Loucy (cell line): ENCODE results near the gene SCN7A.

ENCODE experiments used
- H2AFZ ChIP-seq: fragments of 200-600 bp; sonication (generic); 2 replicates; pipeline ENCODE4 v1.6.0; 2016; ENCODE audit warnings: antibody characterized with exemption, mild to moderate bottlenecking, low read length, moderate library complexity
- H3F3A ChIP-seq: fragments of 200-600 bp; 2 replicates; pipeline ENCODE4 v1.6.0; 2016; ENCODE audit warnings: antibody characterized with exemption, low read depth, mild to moderate bottlenecking
- H3K27me3 ChIP-seq: fragments of 200-600 bp; sonication (generic); 2 replicates; pipeline ENCODE4 v1.6.1; 2014; ENCODE audit warnings: low read length, mild to moderate bottlenecking; ENCODE audit not compliant: insufficient read depth, poor library complexity, severe bottlenecking
- H3K36me3 ChIP-seq: fragments of 200-600 bp; sonication (generic); 2 replicates; pipeline ENCODE4 v1.6.1; 2016; ENCODE audit warnings: low read length; ENCODE audit not compliant: insufficient read depth
- H3K4me1 ChIP-seq: fragments of 200-600 bp; sonication (generic); 2 replicates; pipeline ENCODE4 v1.5.1; 2014; ENCODE audit warnings: low read length, mild to moderate bottlenecking; ENCODE audit not compliant: insufficient read depth, poor library complexity, severe bottlenecking
- H3K4me2 ChIP-seq: fragments of 200-600 bp; sonication (generic); 2 replicates; pipeline ENCODE4 v1.6.0; 2014; ENCODE audit warnings: antibody characterized with exemption, low read length, low read depth, mild to moderate bottlenecking; ENCODE audit not compliant: poor library complexity, severe bottlenecking
- H3K4me3 ChIP-seq: fragments of 200-600 bp; sonication (generic); 2 replicates; pipeline ENCODE4 v1.5.1; 2014; ENCODE audit warnings: low read length, mild to moderate bottlenecking, mixed read lengths; ENCODE audit not compliant: poor library complexity, severe bottlenecking
- H3K79me2 ChIP-seq: fragments of 200-600 bp; sonication (generic); 2 replicates; pipeline ENCODE4 v1.6.1; 2014; ENCODE audit warnings: low read length; ENCODE audit not compliant: insufficient read depth
- H3K9ac ChIP-seq: fragments of 200-600 bp; sonication (generic); 2 replicates; pipeline ENCODE4 v1.6.0; 2014; ENCODE audit warnings: mild to moderate bottlenecking, low read depth, low read length, moderate library complexity; ENCODE audit not compliant: poor library complexity, severe bottlenecking
- H3K9me2 ChIP-seq: fragments of 200-600 bp; sonication (generic); replicated peaks from 2 replicates; pipeline ENCODE4 v1.6.1; 2016; ENCODE audit warnings: low read depth, low read length, mixed read lengths
- H3K9me3 ChIP-seq: fragments of 200-600 bp; sonication (generic); 2 replicates; pipeline ENCODE4 v1.6.1; 2014; ENCODE audit warnings: mild to moderate bottlenecking, antibody characterized with exemption, low read length, low read depth; ENCODE audit not compliant: insufficient read depth
- H4K20me1 ChIP-seq: fragments of 200-600 bp; sonication (generic); 2 replicates; pipeline ENCODE4 v1.6.0; 2014; ENCODE audit warnings: antibody characterized with exemption, low read length, mild to moderate bottlenecking; ENCODE audit not compliant: insufficient read depth, poor library complexity, severe bottlenecking
- EZH2phosphoT487 ChIP-seq: fragments of 200-600 bp; IDR thresholded peaks from 2 replicates; pipeline ENCODE4 v1.6.1; 2018; ENCODE audit warnings: antibody characterized with exemption, mild to moderate bottlenecking, moderate library complexity, borderline replicate concordance
- TF ChIP-seq, protein P1 (sequence below): fragments of 200-600 bp; sonication (generic); conservative IDR thresholded peaks from 2 replicates; pipeline ENCODE4 v1.5.1; 2014; ENCODE audit warnings: mild to moderate bottlenecking, antibody characterized with exemption, low read length

Gene SCN7A

DNA sequence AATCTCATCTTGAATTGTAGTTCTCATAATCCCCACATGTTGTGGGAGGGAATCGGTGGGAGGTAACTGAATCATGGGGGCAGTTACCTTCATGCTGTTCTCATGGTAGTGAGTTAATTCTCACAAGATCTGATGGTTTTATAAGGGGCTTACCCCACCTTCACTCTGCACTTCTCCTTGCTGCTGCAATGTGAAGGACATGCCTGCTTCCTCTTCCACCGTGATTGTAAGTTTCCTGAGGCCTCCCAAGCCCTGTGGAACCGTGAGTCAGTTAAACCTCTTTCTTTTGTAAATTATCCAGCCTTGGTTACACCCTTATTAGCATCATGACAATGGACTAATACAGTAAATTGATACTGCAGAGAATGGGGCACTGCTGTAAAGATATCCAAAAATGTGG is 57.9 kb downstream of the SCN7A start:
- no peak for TF ChIP-seq EZH2phosphoT487
- TF ChIP-seq, protein P1, sequence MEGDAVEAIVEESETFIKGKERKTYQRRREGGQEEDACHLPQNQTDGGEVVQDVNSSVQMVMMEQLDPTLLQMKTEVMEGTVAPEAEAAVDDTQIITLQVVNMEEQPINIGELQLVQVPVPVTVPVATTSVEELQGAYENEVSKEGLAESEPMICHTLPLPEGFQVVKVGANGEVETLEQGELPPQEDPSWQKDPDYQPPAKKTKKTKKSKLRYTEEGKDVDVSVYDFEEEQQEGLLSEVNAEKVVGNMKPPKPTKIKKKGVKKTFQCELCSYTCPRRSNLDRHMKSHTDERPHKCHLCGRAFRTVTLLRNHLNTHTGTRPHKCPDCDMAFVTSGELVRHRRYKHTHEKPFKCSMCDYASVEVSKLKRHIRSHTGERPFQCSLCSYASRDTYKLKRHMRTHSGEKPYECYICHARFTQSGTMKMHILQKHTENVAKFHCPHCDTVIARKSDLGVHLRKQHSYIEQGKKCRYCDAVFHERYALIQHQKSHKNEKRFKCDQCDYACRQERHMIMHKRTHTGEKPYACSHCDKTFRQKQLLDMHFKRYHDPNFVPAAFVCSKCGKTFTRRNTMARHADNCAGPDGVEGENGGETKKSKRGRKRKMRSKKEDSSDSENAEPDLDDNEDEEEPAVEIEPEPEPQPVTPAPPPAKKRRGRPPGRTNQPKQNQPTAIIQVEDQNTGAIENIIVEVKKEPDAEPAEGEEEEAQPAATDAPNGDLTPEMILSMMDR: no peak
- Histone ChIP-seq H3K4me1 (no peaks in the 10 kb centered on the region), H3K4me3 (no peak overlapping the region), H4K20me1 (no peaks in the 10 kb centered on the region), H2AFZ (no peak overlapping the region), H3K4me2 (no peak overlapping the region), H3K9me3 (no peaks in the 10 kb centered on the region), H3K36me3 (no peaks in the 10 kb centered on the region), H3K79me2 (no peaks in the 10 kb centered on the region), H3F3A (no peaks in the 10 kb centered on the region), H3K9ac (no peak overlapping the region), H3K9me2 (no peaks in the 10 kb centered on the region), H3K27me3 (no peaks in the 10 kb centered on the region)

DNA sequence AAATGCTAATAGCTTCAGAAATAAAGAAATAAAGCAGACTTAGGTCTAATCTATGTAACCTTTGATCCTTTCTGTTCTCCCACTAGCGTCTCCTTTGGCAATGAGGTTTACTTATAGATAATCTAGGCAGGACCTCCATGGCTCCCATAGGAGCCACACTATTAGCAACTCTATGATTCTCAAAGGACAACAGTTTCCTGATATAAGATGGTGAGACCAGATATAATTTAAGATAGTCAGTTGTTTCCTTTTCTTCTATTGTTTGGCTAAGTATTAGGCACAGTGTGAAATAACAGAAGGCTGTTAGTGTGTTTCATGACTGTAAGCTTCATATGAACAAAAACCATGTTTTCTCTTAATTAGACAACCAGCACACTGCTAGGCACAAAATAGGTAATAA is 59.6 kb downstream of the SCN7A start:
- Histone ChIP-seq H3K4me2 (no peak overlapping the region), H3K9me2 (no peaks in the 10 kb centered on the region), H3K27me3 (no peaks in the 10 kb centered on the region), H3F3A (no peaks in the 10 kb centered on the region), H3K9ac (no peak overlapping the region), H3K9me3 (no peaks in the 10 kb centered on the region), H3K4me1 (no peaks in the 10 kb centered on the region), H2AFZ (no peak overlapping the region), H3K4me3 (no peak overlapping the region), H3K36me3 (no peaks in the 10 kb centered on the region), H4K20me1 (no peaks in the 10 kb centered on the region), H3K79me2 (no peaks in the 10 kb centered on the region)
- TF ChIP-seq, protein P1: no peak
- no peak for TF ChIP-seq EZH2phosphoT487

DNA sequence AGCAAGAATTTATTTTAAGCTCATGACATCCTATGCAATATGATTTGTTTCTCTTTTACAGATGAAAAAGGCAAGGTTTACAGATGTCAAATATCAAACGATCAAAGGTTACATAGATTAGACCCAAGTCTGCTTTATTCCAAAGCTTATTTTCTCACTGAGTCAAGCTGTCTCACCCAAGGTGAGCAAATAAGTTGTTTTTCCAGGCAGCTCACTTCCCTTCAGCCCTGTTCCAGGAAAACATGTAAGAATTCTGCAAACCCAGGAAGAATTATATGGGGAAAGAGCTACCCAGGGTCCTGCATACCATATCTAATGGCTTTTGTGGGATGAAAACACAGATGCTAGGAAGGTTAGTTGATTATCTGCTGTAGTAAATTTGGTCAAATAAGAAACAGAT is 60.6 kb downstream of the SCN7A start:
- H3K4me3 ChIP-seq: no peak overlapping the region
- H4K20me1 ChIP-seq: no peaks in the 10 kb centered on the region

More for the DNA sequence above, 60.6 kb downstream of the SCN7A start:
- Histone ChIP-seq H3K9me3 (no peaks in the 10 kb centered on the region), H3K9me2 (no peaks in the 10 kb centered on the region), H3K79me2 (no peaks in the 10 kb centered on the region), H3K4me1 (no peaks in the 10 kb centered on the region), H3K4me2 (no peak overlapping the region), H3F3A (no peaks in the 10 kb centered on the region), H3K9ac (no peak overlapping the region), H3K36me3 (no peaks in the 10 kb centered on the region), H3K27me3 (no peaks in the 10 kb centered on the region), H2AFZ (no peak overlapping the region)
- TF ChIP-seq, protein P1: no peak
- TF ChIP-seq EZH2phosphoT487: no peak
